OCI-LY7 (cell line): ENCODE data around the gene ESAM. TPM values are rescaled to one million over a fixed set of nuclear protein-coding genes. Genes with fewer than 3 reads are reported as not detected.

Source experiments
- BruUV-seq: library from RNA; stranded (reverse); fragments of 400-500 nt; replicated peaks from 2 replicates; lab custom pipeline; 2021; lab: Mats Ljungman, UMichigan
- CTCF ChIA-PET: fragments of 300-600 bp; sonication (Branson Sonifier 250); formaldehyde crosslinking; loops from one replicate; lab custom pipeline; 2022; ENCODE audit warnings: antibody characterized with exemption; ENCODE audit not compliant: unreplicated experiment; lab: Charles Lee
- POLR2A ChIA-PET: fragments of 300-600 bp; sonication (Branson Sonifier 250); formaldehyde crosslinking; loops from one replicate; lab custom pipeline; 2022; ENCODE audit warnings: antibody characterized with exemption; lab: Charles Lee
- DNase-seq: peaks from one replicate; pipeline ENCODE4 v3.0.0-alpha.2; 2015; ENCODE audit warnings: low spot score
- H2AFZ ChIP-seq: fragments of 200-600 bp; sonication (generic), shearing (Covaris generic); 2 replicates; pipeline ENCODE4 v1.6.1; 2014; ENCODE audit warnings: mild to moderate bottlenecking, antibody characterized with exemption, low read length, moderate library complexity
- H3K27ac ChIP-seq: fragments of 200-600 bp; sonication (generic); 2 replicates; pipeline ENCODE4 v1.5.1; 2014; ENCODE audit warnings: mixed run types, low read depth, mild to moderate bottlenecking, moderate library complexity, low read length, inconsistent platforms; ENCODE audit not compliant: poor library complexity, severe bottlenecking
- H3K36me3 ChIP-seq: fragments of 200-600 bp; sonication (generic); 2 replicates; pipeline ENCODE4 v1.6.1; 2014; ENCODE audit warnings: mild to moderate bottlenecking, antibody characterized with exemption, low read length, moderate library complexity, mixed read lengths; ENCODE audit not compliant: insufficient read depth
- H3K4me1 ChIP-seq: fragments of 200-600 bp; sonication (generic); 2 replicates; pipeline ENCODE4 v1.5.1; 2014; ENCODE audit warnings: mild to moderate bottlenecking, low read length; ENCODE audit not compliant: insufficient read depth, poor library complexity, severe bottlenecking
- H3K4me2 ChIP-seq: fragments of 200-600 bp; sonication (generic); 2 replicates; pipeline ENCODE4 v1.6.1; 2014; ENCODE audit warnings: mild to moderate bottlenecking, low read length
- H3K4me3 ChIP-seq: fragments of 200-600 bp; sonication (generic); 2 replicates; pipeline ENCODE4 v1.5.1; 2014; ENCODE audit warnings: mild to moderate bottlenecking, low read depth, low read length; ENCODE audit not compliant: poor library complexity, severe bottlenecking
- H3K79me2 ChIP-seq: fragments of 200-600 bp; sonication (generic); 2 replicates; pipeline ENCODE4 v1.6.1; 2016; ENCODE audit warnings: low read depth, mild to moderate bottlenecking, low read length, moderate library complexity, mixed read lengths; ENCODE audit not compliant: insufficient read depth
- H3K9me2 ChIP-seq: fragments of 200-600 bp; sonication (generic); 2 replicates; pipeline ENCODE4 v1.6.1; 2016; ENCODE audit warnings: mild to moderate bottlenecking, low read length, mixed read lengths; ENCODE audit not compliant: insufficient read depth
- H3K9me3 ChIP-seq: fragments of 200-600 bp; sonication (generic); 2 replicates; pipeline ENCODE4 v1.6.1; 2014; ENCODE audit warnings: mild to moderate bottlenecking, mixed run types, low read length, mixed read lengths
- H4K20me1 ChIP-seq: fragments of 200-600 bp; sonication (generic); 2 replicates; pipeline ENCODE4 v1.6.1; 2014; ENCODE audit warnings: mild to moderate bottlenecking, antibody characterized with exemption, low read length, moderate library complexity, mixed read lengths; ENCODE audit not compliant: insufficient read depth
- EZH2phosphoT487 ChIP-seq: fragments of 200-600 bp; sonication (generic); IDR thresholded peaks from 2 replicates; pipeline ENCODE4 v1.6.1; 2018; ENCODE audit warnings: low read depth, borderline replicate concordance, mild to moderate bottlenecking, mixed run types, antibody characterized with exemption, low read length, moderate library complexity, mixed read lengths
- intact Hi-C: fragments of 100-400 bp; cut with micrococcal nuclease; formaldehyde crosslinking; loops from one replicate; pipeline ENCODE4 v1.10.0; 2022; ENCODE audit not compliant: unreplicated experiment
- total RNA-seq, 2 experiments: library from RNA; depleted of rRNA in 1 of 2; stranded (reverse); fragments of >200 nt in 1 of 2; shearing (Covaris generic) in 1 of 2; gene quantifications; 2 replicates each; pipeline ENCODE4 v1.2.3, GENCODE V29; 2014 to 2022
- TF ChIP-seq, protein P1 (sequence below): fragments of 200-600 bp; sonication (generic); conservative IDR thresholded peaks from 2 replicates; pipeline ENCODE4 v1.5.1; 2014; ENCODE audit warnings: mild to moderate bottlenecking, antibody characterized with exemption, low read length, moderate library complexity, mixed read lengths

Gene ESAM
- total RNA-seq, 2 experiments from 2014 or later, result 0.35 to 0.49 TPM

DNA sequence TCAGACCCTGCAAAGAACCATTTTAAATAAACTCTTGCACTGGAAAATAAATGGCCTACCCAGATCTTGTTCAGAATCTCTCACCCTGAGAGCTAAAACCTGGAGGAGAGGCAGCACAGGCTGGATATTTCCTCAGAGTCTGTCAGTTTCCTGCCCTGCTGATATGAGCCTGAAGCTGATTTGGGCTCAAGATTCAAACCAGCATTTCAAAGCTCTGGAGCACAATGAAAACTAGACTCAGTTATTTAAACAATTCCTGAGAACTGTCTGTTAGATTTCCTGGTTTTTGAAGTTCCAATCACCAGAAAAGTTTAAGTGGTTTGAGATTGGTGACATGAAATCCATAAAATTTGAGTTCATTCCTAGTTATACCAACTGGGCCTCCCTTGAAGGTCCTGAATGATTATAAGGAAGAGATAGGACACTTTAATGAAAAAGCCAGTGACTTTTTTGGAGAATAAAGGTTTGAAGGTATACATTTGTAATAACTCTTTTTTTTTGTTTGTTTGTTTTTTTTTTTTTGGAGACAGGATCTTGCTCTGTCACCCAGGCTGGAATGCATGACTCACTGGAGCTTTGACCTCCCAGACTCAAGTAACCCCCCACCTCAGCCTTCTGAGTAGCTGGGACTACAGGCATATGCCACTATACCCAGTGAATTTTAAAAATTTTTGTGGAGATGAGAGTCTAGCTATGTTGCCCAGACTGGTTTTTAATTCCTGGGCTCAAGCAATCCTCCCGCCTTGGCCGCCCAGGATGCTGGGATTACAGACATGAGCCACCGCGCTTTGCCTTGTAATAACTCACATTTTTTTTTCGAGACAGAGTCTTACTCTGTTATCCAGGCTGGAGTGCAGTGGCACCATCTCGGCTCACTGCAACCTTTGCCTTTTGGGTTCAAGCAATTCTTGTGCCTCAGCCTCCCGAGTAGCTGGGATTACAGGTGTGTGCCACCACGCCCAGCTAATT, 8.0 kb upstream of the ESAM start:
- Histone ChIP-seq H3K9me2 (no peaks in the 10 kb centered on the region), H3K4me3 (no peak overlapping the region), H2AFZ (no peak overlapping the region), H3K79me2 (no peaks in the 10 kb centered on the region), H3K4me2 (no peak overlapping the region), H4K20me1 (no peaks in the 10 kb centered on the region), H3K27ac (no peak overlapping the region), H3K4me1 (no peaks in the 10 kb centered on the region), H3K36me3 (peaks cover 35% of the 10 kb centered on the region; the same call in 1 of the 2 replicates), H3K9me3 (no peaks in the 10 kb centered on the region)
- TF ChIP-seq, protein P1, sequence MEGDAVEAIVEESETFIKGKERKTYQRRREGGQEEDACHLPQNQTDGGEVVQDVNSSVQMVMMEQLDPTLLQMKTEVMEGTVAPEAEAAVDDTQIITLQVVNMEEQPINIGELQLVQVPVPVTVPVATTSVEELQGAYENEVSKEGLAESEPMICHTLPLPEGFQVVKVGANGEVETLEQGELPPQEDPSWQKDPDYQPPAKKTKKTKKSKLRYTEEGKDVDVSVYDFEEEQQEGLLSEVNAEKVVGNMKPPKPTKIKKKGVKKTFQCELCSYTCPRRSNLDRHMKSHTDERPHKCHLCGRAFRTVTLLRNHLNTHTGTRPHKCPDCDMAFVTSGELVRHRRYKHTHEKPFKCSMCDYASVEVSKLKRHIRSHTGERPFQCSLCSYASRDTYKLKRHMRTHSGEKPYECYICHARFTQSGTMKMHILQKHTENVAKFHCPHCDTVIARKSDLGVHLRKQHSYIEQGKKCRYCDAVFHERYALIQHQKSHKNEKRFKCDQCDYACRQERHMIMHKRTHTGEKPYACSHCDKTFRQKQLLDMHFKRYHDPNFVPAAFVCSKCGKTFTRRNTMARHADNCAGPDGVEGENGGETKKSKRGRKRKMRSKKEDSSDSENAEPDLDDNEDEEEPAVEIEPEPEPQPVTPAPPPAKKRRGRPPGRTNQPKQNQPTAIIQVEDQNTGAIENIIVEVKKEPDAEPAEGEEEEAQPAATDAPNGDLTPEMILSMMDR, result no peak
- TF ChIP-seq EZH2phosphoT487, result no peak
- no peak for DNase-seq
- CTCF ChIA-PET, result no interaction called here
- no TSS peak for BruUV-seq
- POLR2A ChIA-PET, result interaction anchor here (0.6 to 0.9 kb wide), 5 partner anchors 16 to 700 kb away, joined by 3 to 4 read pairs (median 3); no protein-coding TSS in a partner anchor
- intact Hi-C loops, result no loop called here

DNA sequence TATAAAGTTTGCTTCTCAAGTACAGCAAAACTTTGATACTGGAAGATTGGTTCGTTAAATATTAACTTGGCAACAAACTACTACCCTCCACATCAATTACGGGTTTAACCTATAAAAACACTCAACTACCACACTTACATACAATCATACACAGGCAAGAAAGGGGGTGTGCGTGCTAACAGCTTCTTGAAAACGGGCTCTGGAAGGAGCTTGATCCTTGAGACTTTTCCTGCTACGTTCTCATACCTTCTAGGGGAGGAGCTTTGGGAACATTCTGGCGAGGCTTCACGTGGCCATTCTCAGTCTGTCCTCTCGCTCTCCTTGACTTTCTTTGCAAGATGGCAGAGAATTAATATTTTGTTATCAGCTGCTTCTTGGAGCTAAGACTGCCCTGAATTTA, 6.8 kb upstream of the ESAM start:
- no peak for TF ChIP-seq EZH2phosphoT487
- TF ChIP-seq, protein P1, result no peak
- Histone ChIP-seq H3K27ac (no peak overlapping the region), H4K20me1 (no peaks in the 10 kb centered on the region), H3K9me3 (no peaks in the 10 kb centered on the region), H3K4me1 (peaks cover 3% of the 10 kb centered on the region), H3K79me2 (no peaks in the 10 kb centered on the region), H3K9me2 (no peaks in the 10 kb centered on the region), H3K4me2 (no peak overlapping the region), H2AFZ (no peak overlapping the region), H3K4me3 (no peak overlapping the region), H3K36me3 (peaks cover 35% of the 10 kb centered on the region; the same call in 1 of the 2 replicates)
- POLR2A ChIA-PET, result interaction anchor here (0.6 to 0.9 kb wide), 3 partner anchors 9 to 94 kb away, joined by 3 read pairs; no protein-coding TSS in a partner anchor
- intact Hi-C loops, result no loop called here
- CTCF ChIA-PET, result no interaction called here
- BruUV-seq, result no TSS peak
- DNase-seq, result no peak
